T-cell (primary cell): ENCODE data around the gene PRELP. TPM values are rescaled to one million over a fixed set of nuclear protein-coding genes. Genes with fewer than 3 reads are reported as not detected.
A peak's percentile ranks its signal among the peaks of the same experiment; 100 is the strongest.

Experiments used
- ATAC-seq, 4 experiments: fragments of 200-7000 bp in 3 of 4; fragments of 150-1000 bp in 1 of 4; cut with Tn5 transposase; replicated peaks in 1 of 4; 1 replicate in 3 of 4; 2 replicates in 1 of 4; pipeline ENCODE4 v1.10.0; 2021; ENCODE audit warnings: moderate library complexity in 3 of 4, mild to moderate bottlenecking in 2 of 4, moderate number of reproducible peaks in 1 of 4
- CTCF ChIA-PET, 2 donors: fragments of 300-600 bp; sonication (Branson Sonifier 250); formaldehyde crosslinking; loops; one replicate each; lab custom pipeline; 2022; ENCODE audit warnings: antibody characterized with exemption in 2 of 2; lab: Charles Lee
- POLR2A ChIA-PET, 2 donors: fragments of 300-600 bp; sonication (Branson Sonifier 250); formaldehyde crosslinking; loops; one replicate each; lab custom pipeline; 2022; ENCODE audit warnings: antibody characterized with exemption in 2 of 2; lab: Charles Lee
- DNase-seq, 35 experiments: peaks; one replicate each; pipeline versions ENCODE4 v3.0.0 to v3.0.0-alpha.2; 2013 to 2023
- H3K27ac ChIP-seq: one replicate; pipeline ENCODE4 v1.5.1; 2013; ENCODE audit warnings: low read length
- H3K27me3 ChIP-seq, 2 experiments: replicated peaks in 1 of 2; 1 replicate in 1 of 2; 2 replicates in 1 of 2; pipeline versions ENCODE4 v1.6.1 to v1.7.0; 2013; ENCODE audit warnings: low read length in 1 of 2, mixed read lengths in 1 of 2; ENCODE audit not compliant: control insufficient read depth in 2 of 2, insufficient read depth in 2 of 2; ENCODE audit errors: extremely low read depth in 1 of 2
- H3K36me3 ChIP-seq, 2 donors: 1 replicate in 1 of 2; 2 replicates in 1 of 2; pipeline versions ENCODE4 v1.6.1 to v1.7.0; 2013; ENCODE audit warnings: low read length in 1 of 2; ENCODE audit not compliant: control insufficient read depth in 2 of 2, insufficient read depth in 1 of 2; ENCODE audit errors: extremely low read depth in 1 of 2
- H3K4me1 ChIP-seq, 2 experiments: 1 replicate in 1 of 2; 2 replicates in 1 of 2; pipeline versions ENCODE4 v1.6.1 to v1.7.0; 2013; ENCODE audit warnings: low read length in 2 of 2, mixed read lengths in 1 of 2; ENCODE audit not compliant: insufficient read depth in 2 of 2, control insufficient read depth in 1 of 2; ENCODE audit errors: extremely low read depth in 1 of 2
- H3K4me3 ChIP-seq, 2 donors: 1 replicate in 1 of 2; 2 replicates in 1 of 2; pipeline versions ENCODE4 v1.5.1 to v1.7.0; 2013; ENCODE audit warnings: mild to moderate bottlenecking in 2 of 2, low read length in 1 of 2, moderate library complexity in 1 of 2; ENCODE audit not compliant: control insufficient read depth in 1 of 2; ENCODE audit errors: extremely low read depth in 1 of 2
- H3K9me3 ChIP-seq: 2 replicates; pipeline ENCODE4 v1.7.0; 2013
- H3K27ac Mint-ChIP-seq, 2 donors: one replicate each; pipeline ENCODE4 v1.8.0; 2020 to 2021; ENCODE audit warnings: mild to moderate bottlenecking in 2 of 2, mixed read lengths in 2 of 2
- H3K27me3 Mint-ChIP-seq, 2 donors: one replicate each; pipeline ENCODE4 v1.8.0; 2021 to 2022; ENCODE audit warnings: mixed read lengths in 2 of 2
- H3K36me3 Mint-ChIP-seq: one replicate; pipeline ENCODE4 v1.8.0; 2021; ENCODE audit warnings: mixed read lengths
- H3K4me1 Mint-ChIP-seq, 3 donors: one replicate each; pipeline ENCODE4 v1.8.0; 2020 to 2022; ENCODE audit warnings: mixed read lengths in 3 of 3, mild to moderate bottlenecking in 1 of 3
- H3K4me3 Mint-ChIP-seq, 3 donors: one replicate each; pipeline ENCODE4 v1.8.0; 2020 to 2022; ENCODE audit warnings: mild to moderate bottlenecking in 3 of 3, mixed read lengths in 3 of 3, moderate library complexity in 3 of 3
- H3K9me3 Mint-ChIP-seq, 3 donors: one replicate each; pipeline ENCODE4 v1.8.0; 2020 to 2022; ENCODE audit warnings: mixed read lengths in 3 of 3
- WGBS: methylation state at CpG from one replicate; pipeline ENCODE4 v1.1.5; 2013; ENCODE audit warnings: missing lambda C conversion rate; ENCODE audit not compliant: insufficient coverage; 5-methylcytosine and 5-hydroxymethylcytosine counted together
- total RNA-seq, 35 experiments: library from RNA in 6 of 35; stranded (reverse) in 6 of 35; fragments of 120-200 nt in 1 of 35; gene quantifications; one replicate each; pipeline versions ENCODE4 v1.2.1 to v1.2.4 and lab custom pipeline; 2013 to 2026

The PRELP gene
- total RNA-seq, 5 donors from 2014 or later (not counting 1 experiment from before 2014, with no cell fraction given) = 0.13 to 0.18 (median 0.13) TPM; not detected in 2

DNA sequence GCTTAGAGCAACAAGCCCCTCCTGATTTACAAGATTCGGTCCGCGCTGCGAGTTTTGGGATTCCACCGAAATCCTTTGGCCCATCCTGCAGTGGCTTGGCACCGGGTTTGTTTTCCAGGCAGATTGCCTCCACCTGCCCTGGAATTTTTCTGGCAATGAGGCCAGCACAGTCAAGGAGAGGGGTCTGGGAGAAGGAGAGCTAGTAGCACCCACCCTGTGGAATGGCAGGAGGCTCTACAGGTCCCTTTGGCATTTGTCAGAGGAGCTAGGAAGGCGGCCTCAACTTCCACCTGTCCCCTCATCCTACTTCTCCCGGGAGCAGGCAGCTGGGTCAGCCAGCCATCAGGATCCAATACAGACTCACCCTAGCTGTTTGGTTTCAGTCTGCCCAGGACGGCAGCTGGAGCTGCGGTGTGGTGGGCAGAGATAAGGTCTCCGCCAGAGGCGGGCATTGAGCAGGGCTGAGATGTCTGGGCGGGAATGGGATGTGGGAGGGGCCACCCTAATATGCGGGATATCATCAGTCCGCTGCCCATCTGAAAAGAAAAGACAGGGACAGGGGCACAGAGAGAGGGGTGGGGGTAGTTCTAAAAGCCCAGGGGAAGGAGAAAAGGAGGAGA, 37.8 kb upstream of the PRELP start:
- CTCF ChIA-PET = interaction anchor here in 1 of 2 donors (0.5 kb wide), 1 partner anchor 180 kb away, joined by 6 read pairs; no protein-coding TSS in a partner anchor
- no peaks in the 10 kb centered on the region for H3K9me3 ChIP-seq
- POLR2A ChIA-PET = no interaction called here
- H3K9me3 Mint-ChIP-seq = no peaks in the 10 kb centered on the region
- WGBS = 89% methylated on average over 11 of the region's 15 CpGs
- H3K4me1 Mint-ChIP-seq = no peaks in the 10 kb centered on the region
- H3K27ac ChIP-seq = no peak overlapping the region
- no peaks in the 10 kb centered on the region for H3K4me1 ChIP-seq
- no peaks in the 10 kb centered on the region for H3K36me3 Mint-ChIP-seq
- H3K4me3 ChIP-seq = no peak overlapping the region
- ATAC-seq (no peak), DNase-seq (no peak)
- peaks cover 23 to 31% of the 10 kb centered on the region in 2 donors for H3K27me3 Mint-ChIP-seq
- no peaks in the 10 kb centered on the region for H3K36me3 ChIP-seq
- no peak overlapping the region for H3K4me3 Mint-ChIP-seq
- peaks cover 0 to 33% of the 10 kb centered on the region in 2 experiments for H3K27me3 ChIP-seq
- no peak overlapping the region for H3K27ac Mint-ChIP-seq

DNA sequence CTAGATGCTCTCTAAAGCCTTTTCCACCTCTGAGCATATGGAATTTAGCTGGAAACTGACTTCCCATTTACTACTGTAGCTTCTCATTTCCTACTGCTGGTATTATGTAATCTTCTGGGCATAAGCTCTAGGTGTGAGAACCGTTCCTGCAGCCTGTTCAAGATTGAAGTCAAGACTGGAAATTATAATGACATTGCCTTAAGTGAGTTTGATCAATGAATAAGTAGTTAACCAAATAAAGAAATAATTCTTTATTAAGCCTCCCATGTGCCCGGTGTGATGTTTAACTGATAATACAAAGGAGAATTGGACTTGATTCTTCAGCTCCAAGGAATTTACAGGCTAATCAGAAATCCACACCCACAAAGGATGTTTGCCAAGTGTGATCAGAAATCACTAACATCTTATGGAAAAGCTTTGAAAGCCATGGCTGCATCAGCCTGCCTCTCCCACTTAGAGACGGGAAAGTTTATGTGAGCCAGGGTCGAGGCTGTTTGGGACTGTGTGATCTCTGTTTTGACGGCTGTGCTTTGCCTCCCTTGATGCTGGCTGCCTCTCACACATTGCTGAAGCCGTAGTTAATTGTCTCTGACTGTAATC, 36.4 kb upstream of the PRELP start:
- no peaks in the 10 kb centered on the region for H3K9me3 Mint-ChIP-seq
- ChIA-PET CTCF (no interaction called here), POLR2A (no interaction called here)
- no peak overlapping the region for H3K4me3 Mint-ChIP-seq
- no peak overlapping the region for H3K4me3 ChIP-seq
- peaks cover 27 to 28% of the 10 kb centered on the region in 2 donors for H3K27me3 Mint-ChIP-seq
- no peak for ATAC-seq
- peaks cover 0 to 29% of the 10 kb centered on the region in 2 experiments for H3K27me3 ChIP-seq
- no peaks in the 10 kb centered on the region for H3K9me3 ChIP-seq
- WGBS = 71% methylated on average over 4 of the region's 6 CpGs
- DNase-seq = no peak
- H3K27ac Mint-ChIP-seq = no peak overlapping the region
- H3K27ac ChIP-seq = no peak overlapping the region
- no peaks in the 10 kb centered on the region for H3K4me1 Mint-ChIP-seq
- H3K36me3 Mint-ChIP-seq = no peaks in the 10 kb centered on the region
- no peaks in the 10 kb centered on the region for H3K4me1 ChIP-seq
- no peaks in the 10 kb centered on the region for H3K36me3 ChIP-seq

DNA sequence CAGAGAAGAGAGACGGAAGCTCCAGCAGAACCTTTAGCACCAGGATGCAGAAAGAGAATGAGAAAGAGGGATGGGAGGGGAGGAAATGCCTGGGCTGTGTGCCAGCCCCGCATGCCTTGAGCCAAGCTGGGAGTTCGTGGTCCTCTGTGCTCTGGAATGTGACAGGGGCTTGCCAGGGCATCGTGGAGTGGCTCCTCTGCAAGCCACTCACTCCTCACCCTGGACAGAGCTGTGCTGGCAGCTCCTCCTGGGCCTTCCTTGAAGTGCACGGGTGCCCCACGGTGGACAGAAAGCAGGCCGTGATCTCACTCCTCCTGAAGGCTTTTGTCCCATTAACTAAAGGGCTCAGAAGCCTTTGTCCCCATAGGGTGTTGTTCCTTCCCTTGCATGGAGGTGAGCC, 34.8 kb upstream of the PRELP start:
- ChIA-PET CTCF (no interaction called here), POLR2A (no interaction called here)
- Histone ChIP-seq H3K36me3 (no peaks in the 10 kb centered on the region), H3K9me3 (no peaks in the 10 kb centered on the region), H3K27ac (no peak overlapping the region), H3K4me3 (no peak overlapping the region), H3K27me3 (peaks cover 0 to 24% of the 10 kb centered on the region in 2 experiments), H3K4me1 (no peaks in the 10 kb centered on the region)
- ATAC-seq = peak in 1 of 4 experiments; percentile 30
- H3K9me3 Mint-ChIP-seq = peaks cover 0 to 5% (median 2%) of the 10 kb centered on the region in 3 donors
- 54% methylated on average over 6 of the region's 7 CpGs for WGBS
- no peak overlapping the region for H3K27ac Mint-ChIP-seq
- H3K4me1 Mint-ChIP-seq = no peaks in the 10 kb centered on the region
- no peaks in the 10 kb centered on the region for H3K36me3 Mint-ChIP-seq
- peak in 2 of 35 experiments; percentile 9 to 10 for DNase-seq
- peaks cover 25 to 27% of the 10 kb centered on the region in 2 donors for H3K27me3 Mint-ChIP-seq
- no peak overlapping the region for H3K4me3 Mint-ChIP-seq

DNA sequence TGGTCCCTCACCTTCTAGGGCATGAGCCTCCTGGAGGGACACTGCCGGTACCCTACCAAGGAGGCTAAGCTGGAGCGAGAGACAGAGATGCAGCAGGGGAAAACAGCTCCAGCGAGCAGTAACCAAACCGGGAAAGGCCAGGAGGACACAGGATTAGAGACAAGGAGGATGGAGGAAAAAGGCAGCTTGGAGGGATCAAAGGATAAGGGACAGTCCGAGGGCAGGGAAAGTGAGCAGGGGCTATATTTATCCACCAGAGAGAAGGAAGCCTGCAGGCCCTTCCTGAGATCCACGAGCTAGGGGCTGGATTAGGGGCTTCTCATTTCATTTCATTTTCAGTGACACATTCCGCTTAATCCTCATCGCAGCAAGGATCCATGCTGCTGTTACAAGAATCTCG, 33.8 kb upstream of the PRELP start:
- no peaks in the 10 kb centered on the region for H3K36me3 ChIP-seq
- H3K9me3 ChIP-seq = no peaks in the 10 kb centered on the region
- no peak overlapping the region for H3K27ac ChIP-seq
- Mint-ChIP-seq H3K27me3 (peaks cover 20 to 27% of the 10 kb centered on the region in 2 donors), H3K4me3 (no peak overlapping the region), H3K4me1 (no peaks in the 10 kb centered on the region), H3K9me3 (peaks cover 0 to 5% (median 2%) of the 10 kb centered on the region in 3 donors), H3K27ac (no peak overlapping the region), H3K36me3 (no peaks in the 10 kb centered on the region)
- CTCF ChIA-PET = no interaction called here
- no peak for ATAC-seq
- POLR2A ChIA-PET = no interaction called here
- H3K4me3 ChIP-seq = no peak overlapping the region
- no peak for DNase-seq
- no peaks in the 10 kb centered on the region for H3K4me1 ChIP-seq
- H3K27me3 ChIP-seq = peaks cover 0 to 24% of the 10 kb centered on the region in 2 experiments
- 81% methylated on average over 9 of the region's 9 CpGs for WGBS

DNA sequence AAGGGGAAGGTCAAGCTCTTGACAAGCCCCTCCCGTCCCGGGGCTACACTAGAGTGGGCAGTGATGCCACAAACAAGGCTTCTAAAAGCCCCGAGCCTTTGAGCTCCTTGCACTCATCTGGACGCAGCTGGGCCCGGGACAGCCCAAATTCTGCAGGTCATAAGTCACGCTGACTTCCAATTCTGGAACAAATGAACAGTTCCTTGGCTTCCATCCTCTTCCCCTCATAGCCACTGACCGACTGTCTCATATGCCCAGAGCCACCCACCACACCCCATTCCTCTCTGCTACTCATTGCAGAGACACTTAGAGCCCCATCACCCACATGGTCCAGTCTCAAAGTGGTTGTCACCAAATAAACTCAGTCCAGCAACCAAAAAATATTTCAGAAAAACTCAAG, 32.8 kb upstream of the PRELP start:
- Mint-ChIP-seq H3K9me3 (peaks cover 0 to 5% (median 2%) of the 10 kb centered on the region in 3 donors), H3K27ac (no peak overlapping the region), H3K4me1 (no peaks in the 10 kb centered on the region), H3K4me3 (no peak overlapping the region), H3K36me3 (no peaks in the 10 kb centered on the region), H3K27me3 (peaks cover 20 to 27% of the 10 kb centered on the region in 2 donors)
- no peak for DNase-seq
- no peaks in the 10 kb centered on the region for H3K9me3 ChIP-seq
- no peak for ATAC-seq
- ChIA-PET CTCF (interaction anchor here in 1 of 2 donors (1.0 kb wide), 1 partner anchor 44 kb away, joined by 3 read pairs; no protein-coding TSS in a partner anchor), POLR2A (interaction anchor here in 1 of 2 donors (0.5 kb wide), 1 partner anchor 718 kb away, joined by 3 read pairs; no protein-coding TSS in a partner anchor)
- WGBS = 66% methylated on average over 5 of the region's 7 CpGs
- peaks cover 0 to 21% of the 10 kb centered on the region in 2 experiments for H3K27me3 ChIP-seq
- no peaks in the 10 kb centered on the region for H3K4me1 ChIP-seq
- H3K4me3 ChIP-seq = no peak overlapping the region
- no peaks in the 10 kb centered on the region for H3K36me3 ChIP-seq
- no peak overlapping the region for H3K27ac ChIP-seq

DNA sequence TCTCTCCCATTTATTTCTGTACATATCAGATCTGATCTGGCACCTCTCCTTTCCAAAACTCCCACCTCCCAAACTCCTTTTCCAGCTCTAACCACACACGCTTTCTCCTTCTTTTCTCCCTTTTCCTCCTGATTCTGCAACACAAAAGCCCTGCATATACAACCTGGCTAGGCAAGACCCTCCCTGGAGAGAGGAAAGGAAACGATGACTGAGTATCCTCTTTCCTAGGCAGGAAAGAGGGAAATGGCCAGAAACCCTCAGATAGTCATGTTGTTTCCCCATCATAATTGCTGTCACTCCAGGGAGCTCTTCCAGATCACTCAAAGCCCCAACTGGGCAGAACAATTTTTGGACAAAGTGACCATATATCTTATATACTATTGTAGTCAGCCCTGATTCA, 32.3 kb upstream of the PRELP start:
- no peaks in the 10 kb centered on the region for H3K36me3 Mint-ChIP-seq
- POLR2A ChIA-PET = interaction anchor here in 1 of 2 donors (0.5 kb wide), 1 partner anchor 718 kb away, joined by 3 read pairs; no protein-coding TSS in a partner anchor
- H3K9me3 ChIP-seq = no peaks in the 10 kb centered on the region
- H3K4me1 ChIP-seq = no peaks in the 10 kb centered on the region
- no peak for ATAC-seq
- H3K27me3 Mint-ChIP-seq = peaks cover 20 to 27% of the 10 kb centered on the region in 2 donors
- no peak overlapping the region for H3K27ac ChIP-seq
- no peak overlapping the region for H3K4me3 ChIP-seq
- H3K36me3 ChIP-seq = no peaks in the 10 kb centered on the region
- H3K9me3 Mint-ChIP-seq = peaks cover 0 to 5% (median 2%) of the 10 kb centered on the region in 3 donors
- DNase-seq = no peak
- H3K4me3 Mint-ChIP-seq = no peak overlapping the region
- 71% methylated on average over 1 of the region's 2 CpGs for WGBS
- H3K4me1 Mint-ChIP-seq = no peaks in the 10 kb centered on the region
- H3K27me3 ChIP-seq = peaks cover 0 to 19% of the 10 kb centered on the region in 2 experiments
- no peak overlapping the region for H3K27ac Mint-ChIP-seq
- CTCF ChIA-PET = interaction anchor here in 1 of 2 donors (1.0 kb wide), 1 partner anchor 43 kb away, joined by 3 read pairs; no protein-coding TSS in a partner anchor
